PC-3 (cell line): ENCODE results near the gene PRM1. TPM values are rescaled to one million over a fixed set of nuclear protein-coding genes. Genes with fewer than 3 reads are reported as not detected.

Source experiments
- ATAC-seq: fragments of 200-7000 bp; cut with Tn5 transposase; 2 replicates; pipeline ENCODE4 v1.9.1; 2020; ENCODE audit warnings: mild to moderate bottlenecking, moderate library complexity
- BruUV-seq: library from RNA; stranded (reverse); fragments of 400-500 nt; replicated peaks from 2 replicates; lab custom pipeline; 2021; lab: Mats Ljungman, UMichigan
- CTCF ChIA-PET: fragments of 300-600 bp; sonication (Branson Sonifier 250); formaldehyde crosslinking; loops from one replicate; lab custom pipeline; 2022; ENCODE audit warnings: antibody characterized with exemption; lab: Charles Lee
- POLR2A ChIA-PET: fragments of 300-600 bp; sonication (Branson Sonifier 250); formaldehyde crosslinking; loops from one replicate; lab custom pipeline; 2022; ENCODE audit warnings: antibody characterized with exemption; ENCODE audit not compliant: unreplicated experiment; lab: Charles Lee
- DNase-seq: peaks from one replicate; pipeline ENCODE4 v3.0.0-alpha.2; 2015
- H2AFZ ChIP-seq: fragments of 300-600 bp; sonication (generic); 2 replicates; pipeline ENCODE4 v1.6.0; 2016; ENCODE audit warnings: antibody characterized with exemption, low read length
- H3F3A ChIP-seq: fragments of 300-600 bp; sonication (generic); one replicate; pipeline ENCODE4 v1.6.0; 2017; ENCODE audit warnings: antibody characterized with exemption, low read length, control low read depth, mild to moderate bottlenecking; ENCODE audit not compliant: unreplicated experiment
- H3K27ac ChIP-seq: fragments of 300-600 bp; sonication (generic); 2 replicates; pipeline ENCODE4 v1.5.1; 2016; ENCODE audit warnings: mild to moderate bottlenecking, low read length
- H3K27me3 ChIP-seq: fragments of 300-600 bp; sonication (generic); 2 replicates; pipeline ENCODE4 v1.6.1; 2016; ENCODE audit warnings: low read length, mixed read lengths
- H3K36me3 ChIP-seq: fragments of 300-600 bp; sonication (generic); 2 replicates; pipeline ENCODE4 v1.6.1; 2016; ENCODE audit warnings: low read depth, mixed run types, low read length, mixed read lengths
- H3K4me1 ChIP-seq: fragments of 300-600 bp; sonication (generic); 2 replicates; pipeline ENCODE4 v1.5.1; 2016; ENCODE audit warnings: low read length; ENCODE audit not compliant: insufficient read depth
- H3K4me2 ChIP-seq: fragments of 300-600 bp; sonication (generic); 2 replicates; pipeline ENCODE4 v1.6.0; 2016; ENCODE audit warnings: low read length
- H3K4me3 ChIP-seq: fragments of 300-600 bp; sonication (generic); 2 replicates; pipeline ENCODE4 v1.5.1; 2016; ENCODE audit warnings: mild to moderate bottlenecking, low read length, mixed read lengths
- H3K79me2 ChIP-seq: fragments of 300-600 bp; sonication (generic); 2 replicates; pipeline ENCODE4 v1.6.1; 2017; ENCODE audit warnings: low read length, mixed read lengths
- H3K9ac ChIP-seq: fragments of 300-600 bp; sonication (generic); 2 replicates; pipeline ENCODE4 v1.6.0; 2016; ENCODE audit warnings: mild to moderate bottlenecking, low read length
- H3K9me2 ChIP-seq: fragments of 300-600 bp; sonication (generic); replicated peaks from 2 replicates; pipeline ENCODE4 v1.6.1; 2016; ENCODE audit warnings: mixed run types, low read length, mixed read lengths
- H3K9me3 ChIP-seq: fragments of 300-600 bp; sonication (generic); 2 replicates; pipeline ENCODE4 v1.6.1; 2016; ENCODE audit warnings: low read length, mixed read lengths
- H4K20me1 ChIP-seq: fragments of 300-600 bp; sonication (generic); 2 replicates; pipeline ENCODE4 v1.6.1; 2016; ENCODE audit warnings: low read length, mixed read lengths
- CTCF ChIP-seq: fragments of 300-600 bp; sonication (generic); conservative IDR thresholded peaks from 2 replicates; pipeline ENCODE4 v1.5.1; 2017; ENCODE audit warnings: antibody characterized with exemption, low read depth, mild to moderate bottlenecking, low read length
- EZH2 ChIP-seq: fragments of 300-600 bp; sonication (generic); IDR thresholded peaks from one replicate; pipeline ENCODE4 v1.6.1; 2017; ENCODE audit warnings: antibody characterized with exemption, mild to moderate bottlenecking, low read length; ENCODE audit not compliant: unreplicated experiment
- EZH2phosphoT487 ChIP-seq: fragments of 300-600 bp; sonication (generic); IDR thresholded peaks from 2 replicates; pipeline ENCODE4 v1.6.1; 2018; ENCODE audit warnings: mild to moderate bottlenecking, antibody characterized with exemption, low read length, borderline replicate concordance
- intact Hi-C: fragments of 100-400 bp; cut with micrococcal nuclease; formaldehyde crosslinking; loops from 2 replicates; pipeline ENCODE4 v1.9.0; 2023
- total RNA-seq: library from RNA; depleted of rRNA; stranded (reverse); fragments of >200 nt; gene quantifications from 2 replicates; pipeline ENCODE4 v1.2.3, GENCODE V29; 2014

Gene PRM1
- total RNA-seq, 1 experiment from 2014 or later = not detected

- POLR2A ChIA-PET = no interaction called here
- CTCF ChIA-PET = no interaction called here
- ATAC-seq = no peak
Measured at GRCh38 chr16:11242658-11243057, 38.5 kb downstream of the PRM1 start.

GRCh38 chr16:11241480-11242204 is 39.5 kb downstream of the PRM1 start:
- Histone ChIP-seq H3K4me3 (no peak overlapping the region), H3K4me2 (no peak overlapping the region), H3K27me3 (no peaks in the 10 kb centered on the region), H3F3A (no peaks in the 10 kb centered on the region), H3K79me2 (no peaks in the 10 kb centered on the region), H3K9ac (no peak overlapping the region), H3K4me1 (no peaks in the 10 kb centered on the region), H4K20me1 (no peaks in the 10 kb centered on the region), H3K36me3 (no peaks in the 10 kb centered on the region), H3K9me3 (no peaks in the 10 kb centered on the region), H2AFZ (no peak overlapping the region), H3K9me2 (no peaks in the 10 kb centered on the region), H3K27ac (no peak overlapping the region)
- TF ChIP-seq EZH2 (no peak), CTCF (no peak), EZH2phosphoT487 (no peak)
- ATAC-seq (no peak), DNase-seq (no peak)
- CTCF ChIA-PET = no interaction called here
- POLR2A ChIA-PET = no interaction called here
- BruUV-seq = no TSS peak
- intact Hi-C loops = no loop called here

More at GRCh38 chr16:11242658-11243057, 38.5 kb downstream of the PRM1 start:
- Histone ChIP-seq H3K4me3 (no peak overlapping the region), H3K9ac (no peak overlapping the region), H3K79me2 (no peaks in the 10 kb centered on the region), H3K27ac (no peak overlapping the region), H3K9me3 (no peaks in the 10 kb centered on the region), H3F3A (no peaks in the 10 kb centered on the region), H3K36me3 (no peaks in the 10 kb centered on the region), H3K4me2 (no peak overlapping the region), H4K20me1 (no peaks in the 10 kb centered on the region), H3K4me1 (no peaks in the 10 kb centered on the region), H3K27me3 (no peaks in the 10 kb centered on the region), H3K9me2 (no peaks in the 10 kb centered on the region), H2AFZ (no peak overlapping the region)
- no peak for TF ChIP-seq EZH2phosphoT487
- no peak for TF ChIP-seq CTCF
- no peak for TF ChIP-seq EZH2
- intact Hi-C loops = no loop called here
- no TSS peak for BruUV-seq
- DNase-seq = no peak
